Fibroblast of lung (primary cell): Measurements from ENCODE around the gene UNC13C. TPM values are rescaled to one million over a fixed set of nuclear protein-coding genes. Genes with fewer than 3 reads are reported as not detected.

Source experiments
- DNase-seq, 2 donors: peaks; one replicate each; pipeline versions ENCODE4 v3.0.0 to v3.0.0-alpha.2; 2010; ENCODE audit warnings: low read depth in 2 of 2
- H2AFZ ChIP-seq: 2 replicates; pipeline ENCODE4 v1.5.1; 2012; ENCODE audit warnings: low read length, control low read depth, inconsistent platforms
- H3K27ac ChIP-seq: 2 replicates; pipeline ENCODE4 v1.5.1; 2011; ENCODE audit warnings: low read length, control low read depth; ENCODE audit not compliant: insufficient read depth
- H3K27me3 ChIP-seq: 2 replicates; pipeline ENCODE4 v1.5.1; 2011; ENCODE audit warnings: mild to moderate bottlenecking, low read length; ENCODE audit not compliant: control insufficient read depth, insufficient read depth
- H3K36me3 ChIP-seq: 2 replicates; pipeline ENCODE4 v1.5.1; 2011; ENCODE audit warnings: low read length; ENCODE audit not compliant: control insufficient read depth, insufficient read depth
- H3K4me1 ChIP-seq: 2 replicates; pipeline ENCODE4 v1.5.1; 2011; ENCODE audit warnings: low read length; ENCODE audit not compliant: control insufficient read depth, insufficient read depth; ENCODE audit errors: extremely low read depth
- H3K4me2 ChIP-seq: 2 replicates; pipeline ENCODE4 v1.5.1; 2011; ENCODE audit warnings: low read length, control low read depth; ENCODE audit not compliant: insufficient read depth; ENCODE audit errors: extremely low read depth
- H3K4me3 ChIP-seq, 4 experiments: fragments of 200-600 bp in 1 of 4; sonication (generic) in 1 of 4; replicated peaks in 1 of 4; 2 replicates each; pipeline ENCODE4 v1.5.1; 2011 to 2016; ENCODE audit warnings: low read length in 4 of 4, low read depth in 3 of 4, mild to moderate bottlenecking in 3 of 4, control low read depth in 2 of 4, inconsistent platforms in 1 of 4, mixed read lengths in 1 of 4; ENCODE audit not compliant: insufficient read depth in 1 of 4; ENCODE audit errors: control extremely low read depth in 1 of 4
- H3K79me2 ChIP-seq: 2 replicates; pipeline ENCODE4 v1.5.1; 2012; ENCODE audit warnings: mild to moderate bottlenecking, low read length, inconsistent platforms; ENCODE audit not compliant: control insufficient read depth, insufficient read depth
- H3K9ac ChIP-seq: 2 replicates; pipeline ENCODE4 v1.5.1; 2011; ENCODE audit warnings: mild to moderate bottlenecking, low read length, control low read depth; ENCODE audit not compliant: insufficient read depth
- H3K9me3 ChIP-seq: 2 replicates; pipeline ENCODE4 v1.5.1; 2012; ENCODE audit warnings: low read depth, low read length; ENCODE audit not compliant: control insufficient read depth, insufficient read depth
- H4K20me1 ChIP-seq: 2 replicates; pipeline ENCODE4 v1.5.1; 2011; ENCODE audit warnings: low read length; ENCODE audit not compliant: control insufficient read depth, insufficient read depth; ENCODE audit errors: extremely low read depth
- EZH2 ChIP-seq: IDR thresholded peaks from 2 replicates; pipeline ENCODE4 v1.5.1; 2012; ENCODE audit warnings: low read length, control low read depth, mild to moderate bottlenecking; ENCODE audit errors: missing control alignments
- polyA plus RNA-seq, 2 donors: library from polyadenylated mRNA; depleted of rRNA in 1 of 2; stranded (reverse) in 1 of 2; unstranded in 1 of 2; fragments of >200 nt; gene quantifications; 2 replicates each; pipeline ENCODE4 v1.2.1, GENCODE V29; 2011 to 2012; ENCODE audit warnings: missing spikeins in 1 of 2
- total RNA-seq: library from RNA; depleted of rRNA; stranded (reverse); fragments of >200 nt; gene quantifications from 2 replicates; pipeline ENCODE4 v1.2.1, GENCODE V29; 2014
- TF ChIP-seq, protein P1 (sequence below), 2 donors: IDR thresholded peaks in 1 of 2; conservative IDR thresholded peaks in 1 of 2; 1 replicate in 1 of 2; 2 replicates in 1 of 2; pipeline ENCODE4 v1.5.1; 2011 to 2012; ENCODE audit warnings: low read length in 2 of 2, control low read depth in 1 of 2, inconsistent platforms in 1 of 2, low read depth in 1 of 2, mild to moderate bottlenecking in 1 of 2

The UNC13C gene
- total and polyA plus RNA-seq, 2 donors (not counting 1 experiment from before 2014, with no cell fraction given): not detected

DNA sequence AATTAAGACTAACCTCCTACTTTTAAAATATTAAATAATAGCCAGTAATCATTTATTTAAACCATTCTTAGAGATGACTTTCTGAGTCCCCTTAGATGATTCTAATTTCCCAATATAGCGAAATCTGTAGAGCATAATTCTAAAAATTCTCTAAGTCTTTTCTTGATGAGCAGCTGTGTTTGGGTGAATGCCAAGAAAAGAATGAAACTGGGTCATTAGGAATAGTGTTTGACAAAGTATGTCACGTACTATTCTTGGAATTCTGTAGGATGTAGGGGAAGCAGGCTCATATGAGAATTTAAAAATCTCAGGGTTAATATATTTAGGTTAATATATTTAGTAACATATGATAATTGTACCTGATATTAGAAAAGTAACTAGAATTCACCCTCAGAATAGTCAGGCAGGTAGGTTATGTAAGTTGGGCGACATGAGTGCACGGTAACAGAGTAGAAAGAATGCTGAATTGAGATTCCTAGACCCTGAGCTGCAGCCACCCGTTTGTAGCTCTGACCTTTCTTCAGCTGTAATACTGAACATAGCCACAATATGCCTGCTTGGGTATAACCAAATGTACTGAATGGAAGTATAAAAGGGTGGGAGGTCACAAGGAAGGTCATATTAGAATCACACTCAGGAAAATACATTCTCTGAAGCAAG, 524.3 kb downstream of the UNC13C start:
- no peak overlapping the region for H3K9ac ChIP-seq

DNA sequence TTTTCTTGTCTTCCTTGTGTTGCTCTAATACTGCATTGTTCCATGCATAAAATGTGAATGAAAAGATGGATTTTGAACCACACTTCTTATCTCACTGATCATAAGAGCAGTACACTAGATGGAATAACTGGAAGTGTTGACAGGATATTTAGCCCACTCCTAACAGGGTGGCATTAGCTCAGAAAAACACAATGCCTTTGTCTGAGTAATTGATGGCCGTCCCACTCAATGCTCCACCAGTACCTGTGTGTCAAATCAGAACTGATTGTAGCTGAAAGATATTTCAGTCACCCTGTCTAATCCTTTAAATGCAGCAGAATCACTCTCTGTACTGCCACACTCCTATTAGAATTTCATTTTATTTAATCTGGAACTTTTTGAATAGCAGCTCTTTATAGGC, 526.5 kb downstream of the UNC13C start:
- Histone ChIP-seq H3K4me1 (no peaks in the 10 kb centered on the region), H3K36me3 (no peaks in the 10 kb centered on the region), H2AFZ (no peak overlapping the region), H3K9ac (no peak overlapping the region), H3K4me2 (no peak overlapping the region), H3K9me3 (no peaks in the 10 kb centered on the region), H3K79me2 (no peaks in the 10 kb centered on the region), H4K20me1 (no peaks in the 10 kb centered on the region), H3K27me3 (no peaks in the 10 kb centered on the region), H3K27ac (no peak overlapping the region), H3K4me3 (no peak overlapping the region)
- DNase-seq: no peak
- TF ChIP-seq, protein P1, sequence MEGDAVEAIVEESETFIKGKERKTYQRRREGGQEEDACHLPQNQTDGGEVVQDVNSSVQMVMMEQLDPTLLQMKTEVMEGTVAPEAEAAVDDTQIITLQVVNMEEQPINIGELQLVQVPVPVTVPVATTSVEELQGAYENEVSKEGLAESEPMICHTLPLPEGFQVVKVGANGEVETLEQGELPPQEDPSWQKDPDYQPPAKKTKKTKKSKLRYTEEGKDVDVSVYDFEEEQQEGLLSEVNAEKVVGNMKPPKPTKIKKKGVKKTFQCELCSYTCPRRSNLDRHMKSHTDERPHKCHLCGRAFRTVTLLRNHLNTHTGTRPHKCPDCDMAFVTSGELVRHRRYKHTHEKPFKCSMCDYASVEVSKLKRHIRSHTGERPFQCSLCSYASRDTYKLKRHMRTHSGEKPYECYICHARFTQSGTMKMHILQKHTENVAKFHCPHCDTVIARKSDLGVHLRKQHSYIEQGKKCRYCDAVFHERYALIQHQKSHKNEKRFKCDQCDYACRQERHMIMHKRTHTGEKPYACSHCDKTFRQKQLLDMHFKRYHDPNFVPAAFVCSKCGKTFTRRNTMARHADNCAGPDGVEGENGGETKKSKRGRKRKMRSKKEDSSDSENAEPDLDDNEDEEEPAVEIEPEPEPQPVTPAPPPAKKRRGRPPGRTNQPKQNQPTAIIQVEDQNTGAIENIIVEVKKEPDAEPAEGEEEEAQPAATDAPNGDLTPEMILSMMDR (conservative IDR thresholded peaks at IDR 0.05 in 1 of 2, IDR thresholded peaks at IDR 0.05 in 1 of 2; ENCODE audit: low read depth in 1 of 2, low read length in 2 of 2): no peak
- no peak for TF ChIP-seq EZH2

More for the DNA sequence above, 524.3 kb downstream of the UNC13C start:
- Histone ChIP-seq H3K4me1 (no peaks in the 10 kb centered on the region), H3K27me3 (no peaks in the 10 kb centered on the region), H3K36me3 (no peaks in the 10 kb centered on the region), H3K4me3 (no peak overlapping the region), H3K79me2 (no peaks in the 10 kb centered on the region), H3K4me2 (no peak overlapping the region), H2AFZ (no peak overlapping the region), H3K9me3 (no peaks in the 10 kb centered on the region), H4K20me1 (no peaks in the 10 kb centered on the region), H3K27ac (no peak overlapping the region)
- no peak for DNase-seq
- no peak for TF ChIP-seq EZH2
- TF ChIP-seq, protein P1 (conservative IDR thresholded peaks at IDR 0.05 in 1 of 2, IDR thresholded peaks at IDR 0.05 in 1 of 2; ENCODE audit: low read depth in 1 of 2, low read length in 2 of 2): no peak

DNA sequence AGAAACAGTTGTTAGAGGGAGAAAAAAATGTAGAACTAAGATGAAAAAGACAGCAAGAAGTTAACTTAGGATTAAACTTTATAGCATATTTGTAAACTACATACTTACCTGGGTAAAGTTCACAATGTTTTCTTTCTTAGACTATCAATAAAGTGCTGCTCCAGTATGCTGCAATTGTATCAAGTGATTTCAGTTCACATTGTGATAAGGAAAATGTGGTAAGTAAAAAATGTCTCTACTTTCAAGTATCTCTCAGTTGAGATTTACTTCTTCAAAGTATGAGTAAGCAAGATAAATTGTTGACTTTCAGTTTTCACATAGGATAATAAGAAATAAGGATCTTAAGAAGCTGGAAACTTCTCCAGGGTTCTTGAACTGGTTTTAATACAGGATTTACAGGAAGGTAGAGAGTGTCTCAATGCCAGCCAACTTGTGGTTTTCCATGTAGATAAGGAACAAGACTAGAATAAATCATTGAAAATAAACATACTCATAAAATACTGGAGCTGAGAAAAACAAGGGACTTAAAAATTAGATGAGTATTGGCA, 528.8 kb downstream of the UNC13C start:
- Histone ChIP-seq H3K4me1 (no peaks in the 10 kb centered on the region), H3K9ac (no peak overlapping the region), H3K9me3 (no peaks in the 10 kb centered on the region), H3K36me3 (no peaks in the 10 kb centered on the region), H4K20me1 (no peaks in the 10 kb centered on the region), H3K27ac (no peak overlapping the region), H2AFZ (no peak overlapping the region), H3K27me3 (no peaks in the 10 kb centered on the region), H3K79me2 (no peaks in the 10 kb centered on the region), H3K4me2 (no peak overlapping the region), H3K4me3 (no peak overlapping the region)
- DNase-seq: no peak
- TF ChIP-seq, protein P1 (conservative IDR thresholded peaks at IDR 0.05 in 1 of 2, IDR thresholded peaks at IDR 0.05 in 1 of 2; ENCODE audit: low read depth in 1 of 2, low read length in 2 of 2): no peak
- TF ChIP-seq EZH2: no peak
